ELR (cell line): ENCODE measurements around the gene CCDC188.

Source experiments
- DNase-seq: peaks from one replicate; pipeline ENCODE4 v3.0.0-alpha.2; 2015; ENCODE audit warnings: low read depth

CCDC188 gene

GRCh38 chr22:20105456-20106204, 45.2 kb downstream of the CCDC188 start:
- DNase-seq = no peak

GRCh38 chr22:20102203-20102780, 48.6 kb downstream of the CCDC188 start:
- no peak for DNase-seq

- DNase-seq = no peak
Measured at GRCh38 chr22:20101638-20102037, 49.2 kb downstream of the CCDC188 start.

GRCh38 chr22:20099099-20099711, 51.6 kb downstream of the CCDC188 start:
- no peak for DNase-seq
